Bronchial epithelial cell (primary cell): ENCODE measurements around the gene ARHGAP10. TPM values are rescaled to one million over a fixed set of nuclear protein-coding genes. Genes with fewer than 3 reads are reported as not detected.

Experiments
- DNase-seq: peaks from one replicate; pipeline ENCODE4 v3.0.0-alpha.2; 2010; ENCODE audit warnings: low read depth
- FAIRE-seq: peaks from 2 replicates; lab custom pipeline; 2011; peaks lifted over from hg19 to GRCh38; lab: Jason Lieb, UNC
- H3K27me3 ChIP-seq: 2 replicates; pipeline ENCODE4 v1.5.1; 2011; ENCODE audit warnings: low read length; ENCODE audit not compliant: control insufficient read depth, insufficient read depth
- H3K36me3 ChIP-seq: 2 replicates; pipeline ENCODE4 v1.5.1; 2011; ENCODE audit warnings: low read length; ENCODE audit not compliant: control insufficient read depth, insufficient read depth
- H3K4me3 ChIP-seq: 2 replicates; pipeline ENCODE4 v1.5.1; 2011; ENCODE audit warnings: mild to moderate bottlenecking, low read depth, low read length, control low read depth
- total RNA-seq: library from RNA; depleted of rRNA; stranded (reverse); fragments of >200 nt; gene quantifications from 2 replicates; pipeline ENCODE4 v1.2.1, GENCODE V29; 2014
- TF ChIP-seq, protein P1 (sequence below): IDR thresholded peaks from 2 replicates; pipeline ENCODE4 v1.5.1; 2011; ENCODE audit warnings: mild to moderate bottlenecking, moderate library complexity, low read length, control low read depth, inconsistent platforms; ENCODE audit not compliant: insufficient read depth, severe bottlenecking

ARHGAP10 gene
- total RNA-seq, 1 donor from 2014 or later, result 8.4 TPM

DNA sequence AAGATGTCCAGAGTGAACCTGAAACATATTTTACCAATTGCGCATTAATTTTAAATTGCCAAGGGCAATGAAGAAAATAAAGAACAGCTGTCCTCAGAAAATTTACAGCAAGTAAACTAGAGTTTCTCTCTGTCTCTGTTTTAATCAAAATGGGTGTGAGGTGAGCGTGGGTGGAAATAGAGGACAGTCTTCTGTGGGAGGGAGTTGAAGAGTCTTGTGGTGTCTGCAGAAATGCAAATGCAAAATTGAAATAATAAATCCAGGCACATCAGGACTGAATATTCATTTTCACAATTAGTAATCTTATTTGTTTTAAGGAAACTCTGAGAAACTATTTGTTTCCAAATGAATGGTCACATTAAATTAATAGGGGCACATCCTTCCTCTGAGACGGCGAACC, 192.0 kb downstream of the ARHGAP10 start:
- DNase-seq, result no peak
- Histone ChIP-seq H3K4me3 (no peak overlapping the region), H3K36me3 (no peaks in the 10 kb centered on the region), H3K27me3 (no peaks in the 10 kb centered on the region)
- FAIRE-seq, result no peak
- TF ChIP-seq, protein P1, sequence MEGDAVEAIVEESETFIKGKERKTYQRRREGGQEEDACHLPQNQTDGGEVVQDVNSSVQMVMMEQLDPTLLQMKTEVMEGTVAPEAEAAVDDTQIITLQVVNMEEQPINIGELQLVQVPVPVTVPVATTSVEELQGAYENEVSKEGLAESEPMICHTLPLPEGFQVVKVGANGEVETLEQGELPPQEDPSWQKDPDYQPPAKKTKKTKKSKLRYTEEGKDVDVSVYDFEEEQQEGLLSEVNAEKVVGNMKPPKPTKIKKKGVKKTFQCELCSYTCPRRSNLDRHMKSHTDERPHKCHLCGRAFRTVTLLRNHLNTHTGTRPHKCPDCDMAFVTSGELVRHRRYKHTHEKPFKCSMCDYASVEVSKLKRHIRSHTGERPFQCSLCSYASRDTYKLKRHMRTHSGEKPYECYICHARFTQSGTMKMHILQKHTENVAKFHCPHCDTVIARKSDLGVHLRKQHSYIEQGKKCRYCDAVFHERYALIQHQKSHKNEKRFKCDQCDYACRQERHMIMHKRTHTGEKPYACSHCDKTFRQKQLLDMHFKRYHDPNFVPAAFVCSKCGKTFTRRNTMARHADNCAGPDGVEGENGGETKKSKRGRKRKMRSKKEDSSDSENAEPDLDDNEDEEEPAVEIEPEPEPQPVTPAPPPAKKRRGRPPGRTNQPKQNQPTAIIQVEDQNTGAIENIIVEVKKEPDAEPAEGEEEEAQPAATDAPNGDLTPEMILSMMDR, result no peak

- TF ChIP-seq, protein P1, result peak; percentile 56
- FAIRE-seq (no peak), DNase-seq (peak; percentile 15)
- no peaks in the 10 kb centered on the region for H3K27me3 ChIP-seq
- H3K4me3 ChIP-seq, result no peak overlapping the region
- no peaks in the 10 kb centered on the region for H3K36me3 ChIP-seq
These were observed 192.9 kb downstream of the ARHGAP10 start for GRCh38 chr4:147924604-147925412.

DNA sequence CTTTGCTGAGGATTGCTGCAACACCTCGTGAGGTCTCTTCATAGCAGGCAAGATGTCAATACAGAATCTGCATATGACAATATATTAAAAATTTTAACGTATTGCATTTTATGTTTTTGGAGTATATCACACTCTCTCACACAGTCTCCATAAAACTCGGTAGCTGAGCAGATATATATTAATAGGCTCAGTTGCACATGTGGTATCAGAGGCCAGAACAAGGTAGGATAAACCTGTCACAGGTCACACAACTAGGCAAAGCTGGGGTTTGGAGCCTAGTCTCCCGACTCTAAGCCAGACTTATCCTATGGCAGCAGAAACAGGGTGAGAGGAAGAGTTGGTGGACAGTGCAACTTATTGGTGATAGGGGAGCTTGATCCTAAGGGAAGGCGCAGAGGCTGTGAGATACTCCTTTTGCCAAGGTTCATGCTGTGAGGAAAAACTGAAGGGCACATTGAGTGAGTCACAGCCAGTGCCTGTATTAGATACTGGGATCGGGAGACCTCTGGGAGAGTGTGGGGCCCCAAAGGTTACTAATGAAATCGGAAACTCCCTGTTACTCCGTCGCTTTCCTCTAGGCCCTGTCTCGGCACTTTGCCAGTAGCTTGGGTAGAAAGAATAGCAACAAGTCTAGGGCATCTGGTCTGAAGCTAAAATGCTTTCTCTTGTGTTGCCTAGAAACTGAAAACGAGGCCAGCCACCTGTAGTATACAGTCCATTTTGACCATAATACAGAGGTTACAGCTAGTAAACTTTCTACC, 195.7 kb downstream of the ARHGAP10 start:
- TF ChIP-seq, protein P1, result no peak
- Histone ChIP-seq H3K36me3 (no peaks in the 10 kb centered on the region), H3K27me3 (no peaks in the 10 kb centered on the region), H3K4me3 (no peak overlapping the region)
- DNase-seq (no peak), FAIRE-seq (no peak)

DNA sequence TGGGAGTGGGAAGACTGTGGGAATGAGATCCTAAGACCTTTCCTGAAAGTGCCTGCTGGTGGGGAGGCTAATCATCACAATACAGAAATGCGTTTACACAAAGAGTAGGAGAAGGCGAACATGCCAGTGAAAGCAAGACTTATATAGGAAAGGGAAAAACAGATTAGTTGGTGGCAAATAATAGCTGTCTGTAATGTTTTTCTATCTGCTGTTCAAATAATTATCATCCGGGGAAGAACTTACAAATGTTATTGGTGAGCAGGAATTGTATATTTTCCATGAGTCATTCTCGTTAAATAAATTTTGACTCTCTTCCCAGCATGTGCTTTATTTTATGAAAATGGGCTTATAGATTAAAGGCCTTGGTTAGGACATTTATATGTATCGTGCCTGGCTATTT, 196.5 kb downstream of the ARHGAP10 start:
- FAIRE-seq (no peak), DNase-seq (no peak)
- TF ChIP-seq, protein P1, result no peak
- H3K36me3 ChIP-seq, result no peaks in the 10 kb centered on the region
- no peaks in the 10 kb centered on the region for H3K27me3 ChIP-seq
- H3K4me3 ChIP-seq, result no peak overlapping the region

GRCh38 chr4:147929746-147930145, 197.9 kb downstream of the ARHGAP10 start:
- H3K4me3 ChIP-seq, result no peak overlapping the region
- H3K36me3 ChIP-seq, result no peaks in the 10 kb centered on the region
- FAIRE-seq, result no peak
- TF ChIP-seq, protein P1, result no peak
- H3K27me3 ChIP-seq, result no peaks in the 10 kb centered on the region
- DNase-seq, result peak; percentile 3
